Measurements from ENCODE around the gene SUB1.
"Not testable (repeated sequence)": the region's sequence is repeated elsewhere in the genome, so short reads cannot be mapped to it uniquely, and the experiment has no call there.

The SUB1 gene

GRCh38 chr5:32572778-32573480 lies 12.4 kb upstream of the SUB1 start:
- H3K27ac ChIP-seq, result no peak overlapping the region
- peaks cover 2% of the 10 kb centered on the region for H3K9me3 ChIP-seq (ENCODE audit: severe bottlenecking)
- no peak for TF ChIP-seq CTCF (IDR thresholded peaks at IDR 0.05; ENCODE audit: low read depth, low read length)
- no peak for DNase-seq
- peaks cover 74% of the 10 kb centered on the region for H3K27me3 ChIP-seq (ENCODE audit: insufficient read depth, low read depth, severe bottlenecking)
- H3K36me3 ChIP-seq, result no peaks in the 10 kb centered on the region
- H3K4me3 ChIP-seq (ENCODE audit: low read depth, low read length), result no peak overlapping the region

GRCh38 chr5:32573481-32573854 lies 11.9 kb upstream of the SUB1 start:
- H3K27me3 ChIP-seq (ENCODE audit: insufficient read depth, low read depth, severe bottlenecking), result peaks cover 78% of the 10 kb centered on the region
- not testable (repeated sequence) for H3K9me3 ChIP-seq (ENCODE audit: severe bottlenecking); H3K4me3 ChIP-seq (ENCODE audit: low read depth, low read length); H3K27ac ChIP-seq; DNase-seq; H3K36me3 ChIP-seq

DNA sequence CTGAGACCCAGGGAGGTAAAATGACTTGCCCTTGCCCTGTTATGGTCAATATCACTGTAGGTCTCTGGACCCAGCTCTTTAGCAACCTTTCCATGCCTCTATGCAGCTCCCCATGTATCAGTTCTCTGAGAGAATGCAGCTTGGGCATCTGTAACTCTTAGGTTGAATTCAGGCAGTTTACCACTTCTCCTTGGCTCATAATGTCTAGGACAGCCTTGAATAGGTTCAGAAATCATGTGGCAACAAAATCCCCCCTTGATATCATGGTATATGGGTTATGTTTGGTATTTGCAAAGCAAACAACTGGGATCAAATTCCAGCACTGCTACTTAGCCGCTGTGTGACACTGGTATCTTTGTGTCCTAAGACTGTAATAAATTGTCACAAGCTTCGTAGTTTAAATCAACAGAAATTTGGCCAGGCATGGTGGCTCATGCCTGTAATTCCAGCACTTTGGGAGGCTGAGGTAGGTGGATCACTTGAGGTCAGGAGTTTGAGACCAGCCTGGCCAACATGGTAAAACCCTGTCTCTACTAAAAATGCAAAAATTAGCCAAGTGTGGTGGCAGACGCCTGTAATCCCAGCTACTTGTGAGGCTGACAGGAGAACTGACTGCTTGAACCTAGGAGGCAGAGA lies 10.7 kb upstream of the SUB1 start:
- Histone ChIP-seq H3K36me3 (no peaks in the 10 kb centered on the region), H3K4me3 (ENCODE audit: low read depth, low read length) (no peak overlapping the region), H3K9me3 (ENCODE audit: severe bottlenecking) (peaks cover 2% of the 10 kb centered on the region), H3K27me3 (ENCODE audit: insufficient read depth, low read depth, severe bottlenecking) (peaks cover 80% of the 10 kb centered on the region), H3K27ac (no peak overlapping the region)
- no peak for DNase-seq
- no peak for TF ChIP-seq CTCF (IDR thresholded peaks at IDR 0.05; ENCODE audit: low read depth, low read length)

- H3K27ac ChIP-seq, result no peak overlapping the region
- no peak overlapping the region for H3K4me3 ChIP-seq (ENCODE audit: low read depth, low read length)
- no peak for DNase-seq
Observed at GRCh38 chr5:32578363-32578762, 7.0 kb upstream of the SUB1 start.

GRCh38 chr5:32578764-32579163 lies 6.6 kb upstream of the SUB1 start:
- H3K9me3 ChIP-seq (ENCODE audit: severe bottlenecking), result no peaks in the 10 kb centered on the region
- no peak overlapping the region for H3K27ac ChIP-seq
- no peaks in the 10 kb centered on the region for H3K36me3 ChIP-seq
- TF ChIP-seq CTCF (IDR thresholded peaks at IDR 0.05; ENCODE audit: low read depth, low read length), result no peak
- peaks cover 51% of the 10 kb centered on the region for H3K27me3 ChIP-seq (ENCODE audit: insufficient read depth, low read depth, severe bottlenecking)
- no peak for DNase-seq
- no peak overlapping the region for H3K4me3 ChIP-seq (ENCODE audit: low read depth, low read length)

More at GRCh38 chr5:32578363-32578762, 7.0 kb upstream of the SUB1 start:
- no peak for TF ChIP-seq CTCF (IDR thresholded peaks at IDR 0.05; ENCODE audit: low read depth, low read length)
- peaks cover 55% of the 10 kb centered on the region for H3K27me3 ChIP-seq (ENCODE audit: insufficient read depth, low read depth, severe bottlenecking)
- no peaks in the 10 kb centered on the region for H3K9me3 ChIP-seq (ENCODE audit: severe bottlenecking)
- no peaks in the 10 kb centered on the region for H3K36me3 ChIP-seq

- H3K4me3 ChIP-seq (ENCODE audit: low read depth, low read length), result no peak overlapping the region
- no peak for DNase-seq
- peaks cover 6% of the 10 kb centered on the region for H3K36me3 ChIP-seq
- no peak for TF ChIP-seq CTCF (IDR thresholded peaks at IDR 0.05; ENCODE audit: low read depth, low read length)
- H3K27me3 ChIP-seq (ENCODE audit: insufficient read depth, low read depth, severe bottlenecking), result peaks cover 29% of the 10 kb centered on the region
- no peak overlapping the region for H3K27ac ChIP-seq
- H3K9me3 ChIP-seq (ENCODE audit: severe bottlenecking), result no peaks in the 10 kb centered on the region
Observed at GRCh38 chr5:32581010-32581785, 4.2 kb upstream of the SUB1 start.

Measured in WERI-Rb-1 (cell line).